Vagina (tissue), 2 donors: Measurements from ENCODE around the gene MFAP3.

Source experiments
- CTCF ChIP-seq, 3 experiments: fragments of 450-650 bp in 2 of 3; fragments of 200-600 bp in 1 of 3; sonication (generic) in 1 of 3; IDR thresholded peaks; one replicate each; pipeline ENCODE4 v1.5.1; 2017 to 2019; ENCODE audit warnings: antibody characterized with exemption in 3 of 3, mild to moderate bottlenecking in 2 of 3, moderate library complexity in 2 of 3
- POLR2A ChIP-seq, 2 donors: fragments of 450-650 bp; IDR thresholded peaks; one replicate each; pipeline ENCODE4 v1.6.1; 2017; ENCODE audit warnings: antibody characterized with exemption in 2 of 2, mild to moderate bottlenecking in 2 of 2, moderate library complexity in 2 of 2
- POLR2AphosphoS5 ChIP-seq, 2 donors: sonication (generic); formaldehyde crosslinking; IDR thresholded peaks; one replicate each; pipeline ENCODE4 v1.9.0; 2017; ENCODE audit warnings: antibody characterized with exemption in 2 of 2, mild to moderate bottlenecking in 2 of 2, low read depth in 1 of 2; ENCODE audit not compliant: insufficient read depth in 1 of 2

- no peak for TF ChIP-seq CTCF (IDR thresholded peaks at IDR 0.05)
- no peak for TF ChIP-seq POLR2AphosphoS5 (IDR thresholded peaks at IDR 0.05; ENCODE audit: insufficient read depth in 1 of 2, low read depth in 1 of 2)
- no peak for TF ChIP-seq POLR2A (IDR thresholded peaks at IDR 0.05)
Observed at GRCh38 chr5:154044099-154044498, 5.3 kb downstream of the MFAP3 start.
